OCI-LY7 (cell line): ENCODE measurements around the gene PPP1R14B. TPM values are rescaled to one million over a fixed set of nuclear protein-coding genes. Genes with fewer than 3 reads are reported as not detected.

ENCODE experiments used
- BruUV-seq: library from RNA; stranded (reverse); fragments of 400-500 nt; replicated peaks from 2 replicates; lab custom pipeline; 2021; lab: Mats Ljungman, UMichigan
- CTCF ChIA-PET: fragments of 300-600 bp; sonication (Branson Sonifier 250); formaldehyde crosslinking; loops from one replicate; lab custom pipeline; 2022; ENCODE audit warnings: antibody characterized with exemption; ENCODE audit not compliant: unreplicated experiment; lab: Charles Lee
- POLR2A ChIA-PET: fragments of 300-600 bp; sonication (Branson Sonifier 250); formaldehyde crosslinking; loops from one replicate; lab custom pipeline; 2022; ENCODE audit warnings: antibody characterized with exemption; lab: Charles Lee
- DNase-seq: peaks from one replicate; pipeline ENCODE4 v3.0.0-alpha.2; 2015; ENCODE audit warnings: low spot score
- H2AFZ ChIP-seq: fragments of 200-600 bp; sonication (generic), shearing (Covaris generic); 2 replicates; pipeline ENCODE4 v1.6.1; 2014; ENCODE audit warnings: mild to moderate bottlenecking, antibody characterized with exemption, low read length, moderate library complexity
- H3K27ac ChIP-seq: fragments of 200-600 bp; sonication (generic); 2 replicates; pipeline ENCODE4 v1.5.1; 2014; ENCODE audit warnings: mixed run types, low read depth, mild to moderate bottlenecking, moderate library complexity, low read length, inconsistent platforms; ENCODE audit not compliant: poor library complexity, severe bottlenecking
- H3K36me3 ChIP-seq: fragments of 200-600 bp; sonication (generic); 2 replicates; pipeline ENCODE4 v1.6.1; 2014; ENCODE audit warnings: mild to moderate bottlenecking, antibody characterized with exemption, low read length, moderate library complexity, mixed read lengths; ENCODE audit not compliant: insufficient read depth
- H3K4me1 ChIP-seq: fragments of 200-600 bp; sonication (generic); 2 replicates; pipeline ENCODE4 v1.5.1; 2014; ENCODE audit warnings: mild to moderate bottlenecking, low read length; ENCODE audit not compliant: insufficient read depth, poor library complexity, severe bottlenecking
- H3K4me2 ChIP-seq: fragments of 200-600 bp; sonication (generic); 2 replicates; pipeline ENCODE4 v1.6.1; 2014; ENCODE audit warnings: mild to moderate bottlenecking, low read length
- H3K4me3 ChIP-seq: fragments of 200-600 bp; sonication (generic); 2 replicates; pipeline ENCODE4 v1.5.1; 2014; ENCODE audit warnings: mild to moderate bottlenecking, low read depth, low read length; ENCODE audit not compliant: poor library complexity, severe bottlenecking
- H3K79me2 ChIP-seq: fragments of 200-600 bp; sonication (generic); 2 replicates; pipeline ENCODE4 v1.6.1; 2016; ENCODE audit warnings: low read depth, mild to moderate bottlenecking, low read length, moderate library complexity, mixed read lengths; ENCODE audit not compliant: insufficient read depth
- H3K9me2 ChIP-seq: fragments of 200-600 bp; sonication (generic); 2 replicates; pipeline ENCODE4 v1.6.1; 2016; ENCODE audit warnings: mild to moderate bottlenecking, low read length, mixed read lengths; ENCODE audit not compliant: insufficient read depth
- H3K9me3 ChIP-seq: fragments of 200-600 bp; sonication (generic); 2 replicates; pipeline ENCODE4 v1.6.1; 2014; ENCODE audit warnings: mild to moderate bottlenecking, mixed run types, low read length, mixed read lengths
- H4K20me1 ChIP-seq: fragments of 200-600 bp; sonication (generic); 2 replicates; pipeline ENCODE4 v1.6.1; 2014; ENCODE audit warnings: mild to moderate bottlenecking, antibody characterized with exemption, low read length, moderate library complexity, mixed read lengths; ENCODE audit not compliant: insufficient read depth
- CTCF ChIP-seq: fragments of 200-600 bp; sonication (generic); conservative IDR thresholded peaks from 2 replicates; pipeline ENCODE4 v1.5.1; 2014; ENCODE audit warnings: mild to moderate bottlenecking, antibody characterized with exemption, low read length, moderate library complexity, mixed read lengths
- EZH2phosphoT487 ChIP-seq: fragments of 200-600 bp; sonication (generic); IDR thresholded peaks from 2 replicates; pipeline ENCODE4 v1.6.1; 2018; ENCODE audit warnings: low read depth, borderline replicate concordance, mild to moderate bottlenecking, mixed run types, antibody characterized with exemption, low read length, moderate library complexity, mixed read lengths
- intact Hi-C: fragments of 100-400 bp; cut with micrococcal nuclease; formaldehyde crosslinking; loops from one replicate; pipeline ENCODE4 v1.10.0; 2022; ENCODE audit not compliant: unreplicated experiment
- total RNA-seq, 2 experiments: library from RNA; depleted of rRNA in 1 of 2; stranded (reverse); fragments of >200 nt in 1 of 2; shearing (Covaris generic) in 1 of 2; gene quantifications; 2 replicates each; pipeline ENCODE4 v1.2.3, GENCODE V29; 2014 to 2022

The PPP1R14B gene
- total RNA-seq, 2 experiments from 2014 or later, result 198 to 223 TPM

- Histone ChIP-seq H3K9me3 (no peaks in the 10 kb centered on the region), H3K27ac (no peak within 1 kb of the TSS), H3K79me2 (peaks cover 1% of the 10 kb centered on the region; the same call in 1 of the 2 replicates), H2AFZ (peak within 1 kb of the TSS; percentile 63; the same call in 1 of the 2 replicates), H4K20me1 (no peaks in the 10 kb centered on the region), H3K9me2 (no peaks in the 10 kb centered on the region), H3K4me1 (peaks cover 55% of the 10 kb centered on the region), H3K4me2 (peak within 1 kb of the TSS; percentile 98), H3K4me3 (peak within 1 kb of the TSS; percentile 76), H3K36me3 (no peaks in the 10 kb centered on the region)
- no TSS peak for BruUV-seq
- ChIA-PET POLR2A (no interaction called here), CTCF (interaction anchor here (1.4 kb wide), 1 partner anchor 46 kb away, joined by 3 read pairs; no protein-coding TSS in a partner anchor)
- TF ChIP-seq CTCF, result peak; percentile 80
- no peak for TF ChIP-seq EZH2phosphoT487
- peak; percentile 70 for DNase-seq
- intact Hi-C loops, result loop anchor here (1.0 kb wide), 1 partner anchor 18 kb away; no protein-coding TSS in a partner anchor
These were observed 4.4 kb upstream of the PPP1R14B start, which contains the start of gene PLCB3 for GRCh38 chr11:64251016-64251752. PLCB3 (plus strand) TSS chr11:64251530; CDS start chr11:64251650, 120 bp downstream.

GRCh38 chr11:64250415-64251015 lies 3.8 kb upstream of the PPP1R14B start:
- H2AFZ ChIP-seq, result peak overlapping the region; percentile 63; the same call in 1 of the 2 replicates
- no peak for TF ChIP-seq EZH2phosphoT487
- no peak for TF ChIP-seq CTCF
- BruUV-seq, result no TSS peak
- peak overlapping the region; percentile 76 for H3K4me3 ChIP-seq
- intact Hi-C loops, result loop anchor here (1.0 kb wide), 1 partner anchor 19 kb away; no protein-coding TSS in a partner anchor
- DNase-seq, result no peak
- ChIA-PET POLR2A (interaction anchor here (0.7 kb wide), 1 partner anchor 67 kb away, joined by 3 read pairs; the partner anchor contains the start of gene PRDX5), CTCF (interaction anchor here (0.5 to 1.4 kb wide), 2 partner anchors 46 to 494 kb away, joined by 3 read pairs; no protein-coding TSS in a partner anchor)
- H3K27ac ChIP-seq, result no peak overlapping the region
- H3K4me2 ChIP-seq, result peak overlapping the region; percentile 98
- no peaks in the 10 kb centered on the region for H3K9me2 ChIP-seq
- H3K79me2 ChIP-seq, result peaks cover 8% of the 10 kb centered on the region
- H4K20me1 ChIP-seq, result no peaks in the 10 kb centered on the region
- peaks cover 55% of the 10 kb centered on the region for H3K4me1 ChIP-seq
- H3K36me3 ChIP-seq, result no peaks in the 10 kb centered on the region
- no peaks in the 10 kb centered on the region for H3K9me3 ChIP-seq
